Measurements from ENCODE around the gene BHMT2. TPM values are rescaled to one million over a fixed set of nuclear protein-coding genes. Genes with fewer than 3 reads are reported as not detected.

BHMT2 gene
- polyA plus RNA-seq, 1 of the 3 experiments (the other 2 are of a cell fraction) = not detected

GRCh38 chr5:79023348-79023747 is 46.2 kb upstream of the BHMT2 start:
- Histone ChIP-seq H3K4me3 (ENCODE audit: low read depth in 2 of 2, low read length in 1 of 2) (no peak overlapping the region), H3F3A (replicated peaks; ENCODE audit: insufficient read depth) (peaks cover 5% of the 10 kb centered on the region), H2AFZ (ENCODE audit: low read depth) (no peak overlapping the region), H3K36me3 (replicated peaks in 1 of 2; ENCODE audit: control insufficient read depth in 1 of 2, insufficient read depth in 2 of 2, low read length in 1 of 2) (no peaks in the 10 kb centered on the region), H4K20me1 (ENCODE audit: insufficient read depth) (no peaks in the 10 kb centered on the region), H3K9me3 (no peaks in the 10 kb centered on the region), H3K9ac (no peak overlapping the region), H3K79me2 (ENCODE audit: insufficient read depth) (no peaks in the 10 kb centered on the region), H3K4me2 (no peak overlapping the region), H3K4me1 (ENCODE audit: control insufficient read depth in 1 of 2, insufficient read depth in 2 of 2, low read depth in 1 of 2, low read length in 1 of 2) (peaks cover 0 to 11% of the 10 kb centered on the region in 2 experiments; a peak in 3 of 4 replicates), H3K27ac (ENCODE audit: low read depth in 2 of 2, low read length in 1 of 2) (no peak overlapping the region), H3K9me2 (no peaks in the 10 kb centered on the region), H3K27me3 (ENCODE audit: insufficient read depth) (no peaks in the 10 kb centered on the region)
- CTCF ChIA-PET = interaction anchor here (0.9 to 9.8 kb wide), 19 partner anchors 14 to 556 kb away, joined by 3 to 585 read pairs (median 15); partner anchors contain the start of gene ARSB
- POLR2A ChIA-PET = interaction anchor here (0.8 kb wide), 1 partner anchor 110 kb away, joined by 4 read pairs; no protein-coding TSS in a partner anchor
- TF ChIP-seq ELF1 (IDR thresholded peaks at IDR 0.05) (no peak), RCOR1 (IDR thresholded peaks at IDR 0.05; ENCODE audit: low read length) (peak; percentile 76)
- 65% methylated on average over 1 of the region's 1 CpG for WGBS (ENCODE audit: low lambda C conversion rate)
- peak; percentile 17 for DNase-seq

- Histone ChIP-seq H3K9me3 (no peaks in the 10 kb centered on the region), H3K4me2 (no peak overlapping the region), H3K36me3 (replicated peaks in 1 of 2; ENCODE audit: control insufficient read depth in 1 of 2, insufficient read depth in 2 of 2, low read length in 1 of 2) (no peaks in the 10 kb centered on the region), H3F3A (replicated peaks; ENCODE audit: insufficient read depth) (peaks cover 5% of the 10 kb centered on the region), H3K4me3 (ENCODE audit: low read depth in 2 of 2, low read length in 1 of 2) (no peak overlapping the region), H3K4me1 (ENCODE audit: control insufficient read depth in 1 of 2, insufficient read depth in 2 of 2, low read depth in 1 of 2, low read length in 1 of 2) (peaks cover 0 to 11% of the 10 kb centered on the region in 2 experiments; a peak in 3 of 4 replicates), H3K9ac (no peak overlapping the region), H3K27ac (ENCODE audit: low read depth in 2 of 2, low read length in 1 of 2) (no peak overlapping the region), H3K9me2 (no peaks in the 10 kb centered on the region), H3K27me3 (ENCODE audit: insufficient read depth) (no peaks in the 10 kb centered on the region), H3K79me2 (ENCODE audit: insufficient read depth) (no peaks in the 10 kb centered on the region), H2AFZ (ENCODE audit: low read depth) (peak overlapping the region; percentile 39; the same call in 1 of the 2 replicates), H4K20me1 (ENCODE audit: insufficient read depth) (no peaks in the 10 kb centered on the region)
- ChIA-PET CTCF (interaction anchor here (1.1 to 9.8 kb wide), 49 partner anchors 8 to 557 kb away, joined by 3 to 585 read pairs (median 9); partner anchors contain the start of genes ARSB, BHMT2, DMGDH and HOMER1), POLR2A (no interaction called here)
- DNase-seq = no peak
- TF ChIP-seq ZBTB33 (IDR thresholded peaks at IDR 0.05; ENCODE audit: borderline replicate concordance, low read depth) (no peak), FOXJ3 (CRISPR knock-in tag; IDR thresholded peaks at IDR 0.05) (no peak), TCF12 (IDR thresholded peaks at IDR 0.05) (no peak), REST (IDR thresholded peaks at IDR 0.05; ENCODE audit: low read depth, low read length) (no peak), MAX (IDR thresholded peaks at IDR 0.05; ENCODE audit: low read depth) (no peak), SIN3A (IDR thresholded peaks at IDR 0.05; ENCODE audit: borderline replicate concordance, low read depth, low read length) (no peak), PBX3 (IDR thresholded peaks at IDR 0.05) (no peak), USF2 (IDR thresholded peaks at IDR 0.05; ENCODE audit: borderline replicate concordance, low read depth, low read length) (no peak), TAF1 (IDR thresholded peaks at IDR 0.05; ENCODE audit: borderline replicate concordance, low read depth, low read length) (no peak), FOXM1 (IDR thresholded peaks at IDR 0.05; ENCODE audit: low read depth) (no peak), POLR2AphosphoS5 (IDR thresholded peaks at IDR 0.05; ENCODE audit: low read depth, low read length) (no peak), EZH2phosphoT487 (IDR thresholded peaks at IDR 0.05; ENCODE audit: borderline replicate concordance, low read depth) (no peak), SMC3 (IDR thresholded peaks at IDR 0.05; ENCODE audit: low read depth, low read length) (no peak), EP300 (IDR thresholded peaks at IDR 0.05; ENCODE audit: borderline replicate concordance in 1 of 2, low read depth in 1 of 2, low read length in 1 of 2) (no peak), ELF1 (IDR thresholded peaks at IDR 0.05) (no peak), RFX5 (IDR thresholded peaks at IDR 0.05; ENCODE audit: low read length) (no peak)
- WGBS (ENCODE audit: low lambda C conversion rate) = 89% methylated on average over 1 of the region's 1 CpG
These were observed 45.6 kb upstream of the BHMT2 start for GRCh38 chr5:79023947-79024346.

Measured in SK-N-SH (cell line).